ENCODE data around the gene DLG2. TPM values are rescaled to one million over a fixed set of nuclear protein-coding genes. Genes with fewer than 3 reads are reported as not detected.
"Not testable (repeated sequence)": the region's sequence is repeated elsewhere in the genome, so short reads cannot be mapped to it uniquely, and the experiment has no call there.

DLG2 gene
- total RNA-seq, 1 experiment from 2014 or later = 12.1 TPM

GRCh38 chr11:85110246-85110645, 516.9 kb downstream of the DLG2 start:
- not testable (repeated sequence) for H3K9me3 ChIP-seq (replicated peaks)

GRCh38 chr11:85109141-85109540, 518.0 kb downstream of the DLG2 start:
- Histone ChIP-seq H3K4me3 (no peak overlapping the region), H3K36me3 (no peaks in the 10 kb centered on the region), H3K4me1 (no peaks in the 10 kb centered on the region), H3K27me3 (no peaks in the 10 kb centered on the region), H3K27ac (no peak overlapping the region), H3K9me3 (replicated peaks) (no peaks in the 10 kb centered on the region)
- DNase-seq = no peak

More at GRCh38 chr11:85110246-85110645, 516.9 kb downstream of the DLG2 start:
- H3K4me3 ChIP-seq, H3K27me3 ChIP-seq, H3K4me1 ChIP-seq, DNase-seq, H3K27ac ChIP-seq, H3K36me3 ChIP-seq: not testable (repeated sequence)

GRCh38 chr11:85105868-85106267, 521.3 kb downstream of the DLG2 start:
- Histone ChIP-seq H3K27ac (no peak overlapping the region), H3K9me3 (replicated peaks) (no peaks in the 10 kb centered on the region), H3K4me3 (no peak overlapping the region), H3K27me3 (no peaks in the 10 kb centered on the region), H3K36me3 (no peaks in the 10 kb centered on the region), H3K4me1 (no peaks in the 10 kb centered on the region)
- DNase-seq = no peak

- Histone ChIP-seq H3K36me3 (no peaks in the 10 kb centered on the region), H3K27ac (no peak overlapping the region), H3K4me3 (no peak overlapping the region), H3K4me1 (no peaks in the 10 kb centered on the region), H3K27me3 (no peaks in the 10 kb centered on the region), H3K9me3 (replicated peaks) (no peaks in the 10 kb centered on the region)
- DNase-seq = no peak
Observed at GRCh38 chr11:85099522-85099921, 527.6 kb downstream of the DLG2 start.

- no peaks in the 10 kb centered on the region for H3K27me3 ChIP-seq
- no peaks in the 10 kb centered on the region for H3K9me3 ChIP-seq (replicated peaks)
- no peak overlapping the region for H3K4me3 ChIP-seq
- no peak for DNase-seq
- H3K27ac ChIP-seq = no peak overlapping the region
- H3K36me3 ChIP-seq = no peaks in the 10 kb centered on the region
- H3K4me1 ChIP-seq = no peaks in the 10 kb centered on the region
Observed at GRCh38 chr11:85098996-85099395, 528.1 kb downstream of the DLG2 start.

- Histone ChIP-seq H3K4me1 (no peaks in the 10 kb centered on the region), H3K36me3 (no peaks in the 10 kb centered on the region), H3K27me3 (no peaks in the 10 kb centered on the region), H3K27ac (no peak overlapping the region), H3K9me3 (replicated peaks) (no peaks in the 10 kb centered on the region), H3K4me3 (no peak overlapping the region)
- no peak for DNase-seq
Observed at GRCh38 chr11:85096939-85097338, 530.2 kb downstream of the DLG2 start.

- Histone ChIP-seq H3K27ac (no peak overlapping the region), H3K4me3 (no peak overlapping the region), H3K27me3 (no peaks in the 10 kb centered on the region), H3K4me1 (0 out of 2 replicates have a peak, but pooled peaks cover 2% of the 10 kb centered on the region), H3K9me3 (replicated peaks) (no peaks in the 10 kb centered on the region), H3K36me3 (no peaks in the 10 kb centered on the region; the same call in 1 of the 2 replicates)
- no peak for DNase-seq
Observed at GRCh38 chr11:85095239-85095638, 531.9 kb downstream of the DLG2 start.

GRCh38 chr11:85094795-85095194, 532.3 kb downstream of the DLG2 start:
- DNase-seq = no peak
- Histone ChIP-seq H3K4me1 (0 out of 2 replicates have a peak, but pooled peaks cover 2% of the 10 kb centered on the region), H3K9me3 (replicated peaks) (no peaks in the 10 kb centered on the region), H3K36me3 (no peaks in the 10 kb centered on the region; the same call in 1 of the 2 replicates), H3K27ac (no peak overlapping the region), H3K4me3 (no peak overlapping the region), H3K27me3 (no peaks in the 10 kb centered on the region)

GRCh38 chr11:85089654-85090053, 537.5 kb downstream of the DLG2 start:
- H3K9me3 ChIP-seq (replicated peaks) = no peaks in the 10 kb centered on the region
- no peak overlapping the region for H3K27ac ChIP-seq
- no peaks in the 10 kb centered on the region for H3K27me3 ChIP-seq
- 0 out of 2 replicates have a peak, but pooled peaks cover 2% of the 10 kb centered on the region for H3K4me1 ChIP-seq
- no peaks in the 10 kb centered on the region; the same call in 1 of the 2 replicates for H3K36me3 ChIP-seq
- DNase-seq = no peak
- H3K4me3 ChIP-seq = no peak overlapping the region

- no peaks in the 10 kb centered on the region; the same call in 1 of the 2 replicates for H3K36me3 ChIP-seq
- no peak overlapping the region for H3K27ac ChIP-seq
- H3K4me1 ChIP-seq = 0 out of 2 replicates have a peak, but pooled peaks cover 2% of the 10 kb centered on the region
- DNase-seq = no peak
- no peaks in the 10 kb centered on the region for H3K9me3 ChIP-seq (replicated peaks)
- H3K27me3 ChIP-seq = no peaks in the 10 kb centered on the region
- H3K4me3 ChIP-seq = no peak overlapping the region
Observed at GRCh38 chr11:85088286-85088685, 538.9 kb downstream of the DLG2 start.

GRCh38 chr11:85086504-85087284, 540.5 kb downstream of the DLG2 start:
- H3K4me3 ChIP-seq = no peak overlapping the region
- H3K9me3 ChIP-seq (replicated peaks) = no peaks in the 10 kb centered on the region
- no peak for DNase-seq
- no peaks in the 10 kb centered on the region for H3K27me3 ChIP-seq
- H3K36me3 ChIP-seq = no peaks in the 10 kb centered on the region; the same call in 1 of the 2 replicates
- 0 out of 2 replicates have a peak, but pooled peaks cover 2% of the 10 kb centered on the region for H3K4me1 ChIP-seq
- H3K27ac ChIP-seq = no peak overlapping the region

GRCh38 chr11:85076535-85077330, 550.4 kb downstream of the DLG2 start:
- H3K27ac ChIP-seq = no peak overlapping the region
- H3K27me3 ChIP-seq = no peaks in the 10 kb centered on the region
- peaks cover 16% of the 10 kb centered on the region for H3K4me1 ChIP-seq
- H3K4me3 ChIP-seq = no peak overlapping the region
- no peaks in the 10 kb centered on the region for H3K36me3 ChIP-seq
- no peaks in the 10 kb centered on the region for H3K9me3 ChIP-seq (replicated peaks)
- DNase-seq = peak; percentile 37 to 75

GRCh38 chr11:85062659-85063058, 564.5 kb downstream of the DLG2 start:
- Histone ChIP-seq H3K36me3 (no peaks in the 10 kb centered on the region), H3K27me3 (no peaks in the 10 kb centered on the region), H3K27ac (no peak overlapping the region), H3K4me1 (peaks cover 5% of the 10 kb centered on the region; the same call in 1 of the 2 replicates), H3K4me3 (no peak overlapping the region), H3K9me3 (replicated peaks) (no peaks in the 10 kb centered on the region)
- DNase-seq = no peak

- Histone ChIP-seq H3K36me3 (no peaks in the 10 kb centered on the region), H3K4me1 (no peaks in the 10 kb centered on the region), H3K27ac (no peak overlapping the region), H3K27me3 (no peaks in the 10 kb centered on the region), H3K4me3 (no peak overlapping the region), H3K9me3 (replicated peaks) (no peaks in the 10 kb centered on the region)
- no peak for DNase-seq
Observed at GRCh38 chr11:85052636-85053035, 574.5 kb downstream of the DLG2 start.

- Histone ChIP-seq H3K27ac (no peak overlapping the region), H3K4me1 (no peaks in the 10 kb centered on the region), H3K36me3 (no peaks in the 10 kb centered on the region), H3K9me3 (replicated peaks) (no peaks in the 10 kb centered on the region), H3K4me3 (no peak overlapping the region), H3K27me3 (no peaks in the 10 kb centered on the region)
- no peak for DNase-seq
Observed at GRCh38 chr11:85048801-85049200, 578.3 kb downstream of the DLG2 start.

All from SJCRH30 (cell line).